Measurements from ENCODE around the gene CAPN15.
"Not testable (repeated sequence)": the region's sequence is repeated elsewhere in the genome, so short reads cannot be mapped to it uniquely, and the experiment has no call there.

The CAPN15 gene

GRCh38 chr16:592518-593306 lies 65.2 kb downstream of the CAPN15 start:
- no peak for DNase-seq (ENCODE audit: low read depth)

- no peak for DNase-seq (ENCODE audit: low read depth)
These were observed 65.9 kb downstream of the CAPN15 start for GRCh38 chr16:593406-593805.

GRCh38 chr16:593807-594206 lies 66.3 kb downstream of the CAPN15 start:
- DNase-seq (ENCODE audit: low read depth): no peak

GRCh38 chr16:595094-595528 lies 67.6 kb downstream of the CAPN15 start:
- DNase-seq (ENCODE audit: low read depth): no peak

GRCh38 chr16:595942-596735 lies 68.6 kb downstream of the CAPN15 start:
- no peak for DNase-seq (ENCODE audit: low read depth)

- no peak for DNase-seq (ENCODE audit: low read depth)
These were observed 69.2 kb downstream of the CAPN15 start for GRCh38 chr16:596736-597060.

GRCh38 chr16:597655-598054 lies 70.1 kb downstream of the CAPN15 start:
- DNase-seq (ENCODE audit: low read depth): not testable (repeated sequence)

GRCh38 chr16:598823-599739 lies 71.6 kb downstream of the CAPN15 start:
- no peak for DNase-seq (ENCODE audit: low read depth)

GRCh38 chr16:600781-601180 lies 73.3 kb downstream of the CAPN15 start:
- DNase-seq (ENCODE audit: low read depth): no peak

GRCh38 chr16:603933-604332 lies 76.4 kb downstream of the CAPN15 start:
- no peak for DNase-seq (ENCODE audit: low read depth)
